Activated CD4-positive, alpha-beta T cell treated with anti-CD3 and anti-CD28 coated beads, Interleukin-10, Interleukin-2, amounts not matched to agents 100 ng/mL and 50 ng/mL, durations not matched to agents 16 hours and 8 hours (primary cell): Measurements from ENCODE around the gene CDK8.
"Not testable (repeated sequence)": the region's sequence is repeated elsewhere in the genome, so short reads cannot be mapped to it uniquely, and the experiment has no call there.

Experiments
- DNase-seq: peaks from one replicate; pipeline ENCODE4 v3.0.0-alpha.2; 2020

The CDK8 gene

GRCh38 chr13:26253787-26254582, at the start of gene CDK8:
Gene CDK8 (plus strand): TSS chr13:26254129. CDS start chr13:26254642, 513 bp downstream.
- DNase-seq = peak; percentile 90

GRCh38 chr13:26208287-26208686, 45.6 kb upstream of the CDK8 start:
- DNase-seq = no peak

- DNase-seq = no peak
These were observed 40.6 kb upstream of the CDK8 start for GRCh38 chr13:26213345-26213744.

- no peak for DNase-seq
These were observed 39.9 kb upstream of the CDK8 start for GRCh38 chr13:26213982-26214381.

GRCh38 chr13:26216042-26216441, 37.9 kb upstream of the CDK8 start:
- DNase-seq = no peak

GRCh38 chr13:26219726-26220125, 34.2 kb upstream of the CDK8 start:
- DNase-seq = no peak

- DNase-seq = peak; percentile 29
These were observed 33.4 kb upstream of the CDK8 start for GRCh38 chr13:26220575-26220974.

- DNase-seq = no peak
These were observed 32.6 kb upstream of the CDK8 start for GRCh38 chr13:26221399-26221720.

- peak; percentile 95 for DNase-seq
These were observed 32.0 kb upstream of the CDK8 start, which contains the start of gene RNF6 for GRCh38 chr13:26221721-26222519. Gene RNF6 (minus strand): TSS chr13:26222314. CDS start chr13:26219649, 2,665 bp downstream.

- DNase-seq = no peak
These were observed 31.3 kb upstream of the CDK8 start for GRCh38 chr13:26222520-26223046.

- DNase-seq = no peak
These were observed 27.9 kb upstream of the CDK8 start for GRCh38 chr13:26225896-26226617.

- DNase-seq = no peak
These were observed 26.6 kb upstream of the CDK8 start for GRCh38 chr13:26227166-26227971.

- no peak for DNase-seq
These were observed 25.8 kb upstream of the CDK8 start for GRCh38 chr13:26228096-26228495.

GRCh38 chr13:26229080-26229615, 24.8 kb upstream of the CDK8 start:
- DNase-seq = no peak

- DNase-seq = no peak
These were observed 23.2 kb upstream of the CDK8 start for GRCh38 chr13:26230703-26231102.

- no peak for DNase-seq
These were observed 17.6 kb upstream of the CDK8 start for GRCh38 chr13:26236296-26236695.

GRCh38 chr13:26246154-26246553, 7.8 kb upstream of the CDK8 start:
- no peak for DNase-seq

GRCh38 chr13:26247011-26247410, 6.9 kb upstream of the CDK8 start:
- no peak for DNase-seq

- no peak for DNase-seq
These were observed 6.3 kb upstream of the CDK8 start for GRCh38 chr13:26247608-26248007.

GRCh38 chr13:26249551-26249950, 4.4 kb upstream of the CDK8 start:
- no peak for DNase-seq

GRCh38 chr13:26252006-26252405, 1.9 kb upstream of the CDK8 start:
- DNase-seq = not testable (repeated sequence)

- no peak for DNase-seq
These were observed 605 bp upstream of the CDK8 start for GRCh38 chr13:26253262-26253786.
